Neural cell (in vitro differentiated cells): ENCODE data around the gene AP1M1. TPM values are rescaled to one million over a fixed set of nuclear protein-coding genes. Genes with fewer than 3 reads are reported as not detected.

ENCODE experiments used
- H2AFZ ChIP-seq: fragments of 200-600, 300-800 bp; sonication (generic), shearing (Covaris generic); 2 replicates; pipeline ENCODE4 v1.6.0; 2014; ENCODE audit warnings: low read depth, mild to moderate bottlenecking, antibody characterized with exemption, low read length, moderate library complexity
- H3F3A ChIP-seq: fragments of 200-600 bp; shearing (Covaris generic); 2 replicates; pipeline ENCODE4 v1.6.1; 2016; ENCODE audit warnings: mild to moderate bottlenecking, moderate library complexity, mixed read lengths, antibody characterized with exemption, low read length; ENCODE audit not compliant: insufficient read depth, poor library complexity, severe bottlenecking
- H3K27ac ChIP-seq: fragments of 200-600, 300-800 bp; sonication (generic), shearing (Covaris generic); 2 replicates; pipeline ENCODE4 v1.5.1; 2014; ENCODE audit warnings: mild to moderate bottlenecking, low read length, moderate library complexity
- H3K27me3 ChIP-seq: fragments of 300-800, 200-600 bp; sonication (generic), shearing (Covaris generic); 2 replicates; pipeline ENCODE4 v1.6.0; 2014; ENCODE audit warnings: mild to moderate bottlenecking, low read depth, low read length, moderate library complexity; ENCODE audit not compliant: insufficient read depth
- H3K36me3 ChIP-seq: fragments of 300-800, 200-600 bp; sonication (generic), shearing (Covaris generic); 2 replicates; pipeline ENCODE4 v1.5.1; 2014; ENCODE audit warnings: mild to moderate bottlenecking, antibody characterized with exemption, low read length, moderate library complexity; ENCODE audit not compliant: insufficient read depth
- H3K4me2 ChIP-seq: fragments of 300-800, 200-600 bp; sonication (generic), shearing (Covaris generic); 2 replicates; pipeline ENCODE4 v1.6.0; 2014; ENCODE audit warnings: mild to moderate bottlenecking, low read length
- H3K4me3 ChIP-seq: fragments of 300-800, 200-600 bp; sonication (generic), shearing (Covaris generic); 2 replicates; pipeline ENCODE4 v1.5.1; 2014; ENCODE audit warnings: mild to moderate bottlenecking, low read length, moderate library complexity
- H3K79me2 ChIP-seq: fragments of 200-600 bp; shearing (Covaris generic); replicated peaks from 2 replicates; pipeline ENCODE4 v1.6.0; 2014; ENCODE audit warnings: mild to moderate bottlenecking, low read length, moderate library complexity; ENCODE audit not compliant: insufficient read depth
- H3K9ac ChIP-seq: fragments of 300-800, 200-600 bp; sonication (generic), shearing (Covaris generic); 2 replicates; pipeline ENCODE4 v1.6.1; 2016; ENCODE audit warnings: mild to moderate bottlenecking, low read length, mixed read lengths
- H3K9me2 ChIP-seq: fragments of 200-600 bp; shearing (Covaris generic); 2 replicates; pipeline ENCODE4 v1.6.1; 2016; ENCODE audit warnings: mild to moderate bottlenecking, low read length, mixed read lengths; ENCODE audit not compliant: insufficient read depth
- H3K9me3 ChIP-seq: fragments of 200-600, 300-800 bp; sonication (generic), shearing (Covaris generic); 2 replicates; pipeline ENCODE4 v1.6.1; 2016; ENCODE audit warnings: mild to moderate bottlenecking, mixed run types, low read length, moderate library complexity, mixed read lengths
- H4K20me1 ChIP-seq: fragments of 200-600 bp; shearing (Covaris generic); 2 replicates; pipeline ENCODE4 v1.6.1; 2016; ENCODE audit warnings: mild to moderate bottlenecking, mixed run types; ENCODE audit not compliant: insufficient read depth
- EZH2 ChIP-seq: fragments of 200-600, 300-800 bp; shearing (Covaris generic), sonication (generic); IDR thresholded peaks from 2 replicates; pipeline ENCODE4 v1.6.1; 2014; ENCODE audit warnings: antibody characterized with exemption, low read length, borderline replicate concordance, mild to moderate bottlenecking; ENCODE audit not compliant: insufficient read depth, poor library complexity, severe bottlenecking
- MXI1 ChIP-seq: fragments of 450-650 bp; conservative IDR thresholded peaks from 2 replicates; pipeline ENCODE4 v1.6.1; 2014; ENCODE audit warnings: antibody characterized with exemption, mild to moderate bottlenecking; ENCODE audit not compliant: poor library complexity, severe bottlenecking
- POLR2AphosphoS5 ChIP-seq: IDR thresholded peaks from 2 replicates; pipeline ENCODE4 v1.6.1; 2012
- RAD21 ChIP-seq: fragments of 450-650 bp; conservative IDR thresholded peaks from 2 replicates; pipeline ENCODE4 v1.6.1; 2014; ENCODE audit warnings: antibody characterized with exemption, mild to moderate bottlenecking, moderate library complexity
- REST ChIP-seq: IDR thresholded peaks from 2 replicates; pipeline ENCODE4 v1.6.1; 2012; ENCODE audit warnings: borderline replicate concordance
- SMC3 ChIP-seq: fragments of 450-650 bp; conservative IDR thresholded peaks from 2 replicates; pipeline ENCODE4 v1.6.1; 2014; ENCODE audit warnings: antibody characterized with exemption, mild to moderate bottlenecking, moderate library complexity; ENCODE audit not compliant: poor library complexity
- TAF1 ChIP-seq: IDR thresholded peaks from 2 replicates; pipeline ENCODE4 v1.6.1; 2012; ENCODE audit warnings: low read depth
- polyA plus RNA-seq: library from polyadenylated mRNA; depleted of rRNA; stranded (reverse); fragments of >200 nt; gene quantifications from 2 replicates; pipeline ENCODE4 v1.2.3, GENCODE V29; 2014
- TF ChIP-seq, protein P1 (sequence below): fragments of 450-650 bp; IDR thresholded peaks from 2 replicates; pipeline ENCODE4 v1.5.1; 2014; ENCODE audit warnings: antibody characterized with exemption, mild to moderate bottlenecking, moderate library complexity; ENCODE audit not compliant: poor library complexity, severe bottlenecking

AP1M1 gene
- polyA plus RNA-seq, 1 donor from 2014 or later = 81.4 TPM

DNA sequence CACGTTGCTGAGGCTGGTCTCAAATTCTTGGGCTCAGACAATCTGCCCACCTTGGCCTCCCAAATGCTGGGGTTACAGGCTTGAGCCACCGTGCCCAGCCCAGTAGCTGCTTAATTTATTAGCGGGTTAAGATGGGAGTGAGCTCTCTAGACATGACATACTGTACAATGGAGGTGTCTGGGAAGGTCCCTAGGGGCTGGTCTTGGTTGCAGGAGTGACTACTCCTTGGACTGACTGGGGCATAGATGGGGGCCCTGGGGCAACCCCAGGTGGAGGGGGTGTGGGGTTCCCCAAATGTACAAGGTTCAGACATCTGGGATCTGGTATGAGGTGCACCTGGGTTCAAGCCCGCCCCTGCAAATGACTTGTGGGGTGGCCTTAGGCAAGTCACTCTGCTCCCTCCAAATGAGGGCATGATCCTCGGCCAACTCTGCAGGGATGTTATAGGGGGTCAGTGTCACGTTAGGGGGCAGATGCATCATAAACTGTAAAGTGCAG, 37.2 kb upstream of the AP1M1 start:
- H3K27ac ChIP-seq = no peak overlapping the region
- no peak overlapping the region for H3K9ac ChIP-seq
- TF ChIP-seq TAF1 = no peak

GRCh38 chr19:16160943-16161560, 36.7 kb upstream of the AP1M1 start:
- H2AFZ ChIP-seq = no peak overlapping the region
- no peak overlapping the region for H3K4me2 ChIP-seq
- H3K27ac ChIP-seq = no peak overlapping the region

More for the DNA sequence above, 37.2 kb upstream of the AP1M1 start:
- Histone ChIP-seq H4K20me1 (no peaks in the 10 kb centered on the region), H3K9me2 (no peaks in the 10 kb centered on the region), H3K4me2 (no peak overlapping the region), H3K27me3 (no peaks in the 10 kb centered on the region), H3K9me3 (no peaks in the 10 kb centered on the region), H3F3A (no peaks in the 10 kb centered on the region), H2AFZ (no peak overlapping the region), H3K79me2 (no peaks in the 10 kb centered on the region), H3K36me3 (no peaks in the 10 kb centered on the region), H3K4me3 (no peak overlapping the region)

More at GRCh38 chr19:16160943-16161560, 36.7 kb upstream of the AP1M1 start:
- Histone ChIP-seq H3K9me3 (no peaks in the 10 kb centered on the region), H3K9me2 (no peaks in the 10 kb centered on the region), H3K9ac (no peak overlapping the region), H3F3A (no peaks in the 10 kb centered on the region), H3K4me3 (no peak overlapping the region), H4K20me1 (no peaks in the 10 kb centered on the region), H3K27me3 (no peaks in the 10 kb centered on the region), H3K79me2 (no peaks in the 10 kb centered on the region), H3K36me3 (no peaks in the 10 kb centered on the region)
- TF ChIP-seq REST (no peak), MXI1 (no peak), POLR2AphosphoS5 (no peak), RAD21 (no peak), SMC3 (no peak), EZH2 (no peak), TAF1 (no peak)
- TF ChIP-seq, protein P1, sequence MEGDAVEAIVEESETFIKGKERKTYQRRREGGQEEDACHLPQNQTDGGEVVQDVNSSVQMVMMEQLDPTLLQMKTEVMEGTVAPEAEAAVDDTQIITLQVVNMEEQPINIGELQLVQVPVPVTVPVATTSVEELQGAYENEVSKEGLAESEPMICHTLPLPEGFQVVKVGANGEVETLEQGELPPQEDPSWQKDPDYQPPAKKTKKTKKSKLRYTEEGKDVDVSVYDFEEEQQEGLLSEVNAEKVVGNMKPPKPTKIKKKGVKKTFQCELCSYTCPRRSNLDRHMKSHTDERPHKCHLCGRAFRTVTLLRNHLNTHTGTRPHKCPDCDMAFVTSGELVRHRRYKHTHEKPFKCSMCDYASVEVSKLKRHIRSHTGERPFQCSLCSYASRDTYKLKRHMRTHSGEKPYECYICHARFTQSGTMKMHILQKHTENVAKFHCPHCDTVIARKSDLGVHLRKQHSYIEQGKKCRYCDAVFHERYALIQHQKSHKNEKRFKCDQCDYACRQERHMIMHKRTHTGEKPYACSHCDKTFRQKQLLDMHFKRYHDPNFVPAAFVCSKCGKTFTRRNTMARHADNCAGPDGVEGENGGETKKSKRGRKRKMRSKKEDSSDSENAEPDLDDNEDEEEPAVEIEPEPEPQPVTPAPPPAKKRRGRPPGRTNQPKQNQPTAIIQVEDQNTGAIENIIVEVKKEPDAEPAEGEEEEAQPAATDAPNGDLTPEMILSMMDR = no peak
